HepG2 (cell line): ENCODE measurements around the gene PRKN. TPM values are rescaled to one million over a fixed set of nuclear protein-coding genes. Genes with fewer than 3 reads are reported as not detected.

Source experiments
- ATAC-seq: fragments of 200-7000 bp; cut with Tn5 transposase; 3 replicates; pipeline ENCODE4 v1.9.1; 2020; ENCODE audit warnings: mild to moderate bottlenecking, moderate library complexity
- BruUV-seq: library from RNA; stranded (reverse); fragments of 400-500 nt; replicated peaks from 2 replicates; lab custom pipeline; 2021; lab: Mats Ljungman, UMichigan
- CTCF ChIA-PET: fragments of 300-600 bp; formaldehyde crosslinking; extraction: SDS; loops from one replicate; lab custom pipeline; 2021; ENCODE audit warnings: low total read pairs, inconsistent platforms, low intra/inter-chr PET ratio; lab: Yijun Ruan, JAX
- POLR2A ChIA-PET: fragments of 350-600 bp; sonication (Branson Sonifier 250); formaldehyde crosslinking; loops from one replicate; lab custom pipeline; 2020; ENCODE audit warnings: antibody characterized with exemption, inconsistent platforms; lab: Yijun Ruan, JAX
- DNase-seq: peaks from one replicate; pipeline ENCODE4 v3.0.0-alpha.2; 2015; ENCODE audit warnings: low spot score
- FAIRE-seq: peaks from 3 replicates; lab custom pipeline; 2011; peaks lifted over from hg19 to GRCh38; lab: Jason Lieb, UNC
- H2AFZ ChIP-seq: one replicate; pipeline ENCODE4 v1.6.1; 2011; ENCODE audit warnings: low read length, inconsistent platforms
- H3K27ac ChIP-seq: fragments of 300-600 bp; 3 replicates; pipeline ENCODE4 v1.8.0; 2011; ENCODE audit warnings: mixed run types, mild to moderate bottlenecking, mixed read lengths, low read length, inconsistent platforms; ENCODE audit not compliant: insufficient read depth; ENCODE audit errors: extremely low read length
- H3K27me3 ChIP-seq, 2 experiments: fragments of 200-600 bp in 1 of 2; 2 replicates in 1 of 2; 3 replicates in 1 of 2; pipeline versions ENCODE4 v1.6.0 to v1.8.0; 2011; ENCODE audit warnings: low read length in 2 of 2, mild to moderate bottlenecking in 2 of 2, moderate library complexity in 2 of 2, inconsistent platforms in 1 of 2; ENCODE audit not compliant: insufficient read depth in 2 of 2, control insufficient read depth in 1 of 2
- H3K36me3 ChIP-seq, 2 experiments: fragments of 200-600 bp in 1 of 2; replicated peaks in 1 of 2; 2 replicates in 1 of 2; 3 replicates in 1 of 2; pipeline versions ENCODE4 v1.5.1 to v1.8.0; 2011; ENCODE audit warnings: low read length in 2 of 2, inconsistent platforms in 1 of 2; ENCODE audit not compliant: insufficient read depth in 2 of 2, control insufficient read depth in 1 of 2
- H3K4me1 ChIP-seq: 2 replicates; pipeline ENCODE4 v1.5.1; 2012; ENCODE audit warnings: low read length, inconsistent platforms; ENCODE audit not compliant: insufficient read depth
- H3K4me2 ChIP-seq: 2 replicates; pipeline ENCODE4 v1.6.0; 2011; ENCODE audit warnings: low read depth, low read length, inconsistent platforms
- H3K4me3 ChIP-seq, 3 experiments: fragments of 200-600 bp in 1 of 3; sonication (generic), shearing (Covaris generic) in 1 of 3; replicated peaks in 1 of 3; 2 replicates each; pipeline ENCODE4 v1.5.1; 2011 to 2016; ENCODE audit warnings: low read length in 3 of 3, inconsistent platforms in 2 of 3, low read depth in 2 of 3, mild to moderate bottlenecking in 2 of 3, control low read depth in 1 of 3, mixed read lengths in 1 of 3; ENCODE audit not compliant: insufficient read depth in 1 of 3
- H3K79me2 ChIP-seq: one replicate; pipeline ENCODE4 v1.6.1; 2011; ENCODE audit warnings: low read length, inconsistent platforms; ENCODE audit not compliant: insufficient read depth
- H3K9ac ChIP-seq: 2 replicates; pipeline ENCODE4 v1.6.0; 2011; ENCODE audit warnings: mild to moderate bottlenecking, low read depth, low read length, inconsistent platforms; ENCODE audit not compliant: insufficient read depth
- H3K9me3 ChIP-seq: 2 replicates; pipeline ENCODE4 v1.5.1; 2012; ENCODE audit warnings: mild to moderate bottlenecking, low read length
- H4K20me1 ChIP-seq: 2 replicates; pipeline ENCODE4 v1.6.0; 2011; ENCODE audit warnings: inconsistent platforms, mild to moderate bottlenecking, low read length, moderate library complexity; ENCODE audit not compliant: insufficient read depth
- CCDC6 ChIP-seq: sonication (generic); formaldehyde crosslinking; IDR thresholded peaks from 2 replicates; pipeline ENCODE4 v1.8.1; 2022; ENCODE audit warnings: mild to moderate bottlenecking, missing genetic modification reagents, moderate library complexity
- CHD4 ChIP-seq: fragments of 200-600 bp; sonication (generic); IDR thresholded peaks from 2 replicates; pipeline ENCODE4 v1.7.0; 2017; ENCODE audit warnings: mild to moderate bottlenecking, low read length, borderline replicate concordance
- MAFF ChIP-seq: IDR thresholded peaks from 2 replicates; pipeline ENCODE4 v1.6.1; 2011; ENCODE audit warnings: low read depth, low read length, improper control_type of control experiment
- MAFK ChIP-seq, 2 experiments: IDR thresholded peaks in 1 of 2; conservative IDR thresholded peaks in 1 of 2; 2 replicates each; pipeline ENCODE4 v1.6.1; 2011; ENCODE audit warnings: improper control_type of control experiment in 2 of 2, low read length in 2 of 2
- MYPOP ChIP-seq: sonication (generic); formaldehyde crosslinking; IDR thresholded peaks from 2 replicates; pipeline ENCODE4 v1.8.1; 2023; ENCODE audit warnings: mild to moderate bottlenecking, moderate library complexity, missing genetic modification reagents
- RAD21 ChIP-seq: fragments of 450-650 bp; formaldehyde crosslinking; IDR thresholded peaks from 2 replicates; pipeline ENCODE4 v1.5.0; 2020; ENCODE audit warnings: mild to moderate bottlenecking
- RBM39 ChIP-seq: fragments of 200-400 bp; formaldehyde crosslinking; IDR thresholded peaks from one replicate; pipeline ENCODE4 v1.6.1; 2018; ENCODE audit warnings: antibody characterized with exemption, mild to moderate bottlenecking, low read depth, low read length; ENCODE audit not compliant: poor library complexity, severe bottlenecking
- RELA ChIP-seq: sonication (generic); formaldehyde crosslinking; IDR thresholded peaks from 2 replicates; pipeline ENCODE4 v1.4.0; 2020; ENCODE audit warnings: missing genetic modification reagents
- SMAD1 ChIP-seq: sonication (generic); formaldehyde crosslinking; IDR thresholded peaks from 2 replicates; pipeline ENCODE4 v1.4.0; 2020; ENCODE audit warnings: missing genetic modification reagents, low read depth, mild to moderate bottlenecking, borderline replicate concordance
- SRSF1 ChIP-seq: fragments of 200-400 bp; formaldehyde crosslinking; optimal IDR thresholded peaks from 2 replicates; pipeline ENCODE3; 2017; ENCODE audit warnings: mild to moderate bottlenecking, low read depth, low read length, moderate library complexity
- ZFP90 ChIP-seq: sonication (generic); formaldehyde crosslinking; IDR thresholded peaks from 2 replicates; pipeline ENCODE4 v1.8.0; 2022; ENCODE audit warnings: missing genetic modification reagents, mild to moderate bottlenecking, inconsistent platforms, borderline replicate concordance
- ZNF10 ChIP-seq: sonication (generic); formaldehyde crosslinking; IDR thresholded peaks from 2 replicates; pipeline ENCODE4 v1.4.0; 2020; ENCODE audit warnings: mild to moderate bottlenecking, low read depth, missing genetic modification reagents, borderline replicate concordance
- ZNF431 ChIP-seq: sonication (generic); formaldehyde crosslinking; IDR thresholded peaks from 2 replicates; pipeline ENCODE4 v1.9.0; 2022; ENCODE audit warnings: missing genetic modification reagents, low read depth, mild to moderate bottlenecking, borderline replicate concordance
- ZNF607 ChIP-seq: sonication (generic); formaldehyde crosslinking; IDR thresholded peaks from 2 replicates; pipeline ENCODE4 v1.5.1; 2020; ENCODE audit warnings: missing genetic modification reagents, mild to moderate bottlenecking, borderline replicate concordance
- ZNF83 ChIP-seq: sonication (generic); formaldehyde crosslinking; IDR thresholded peaks from 2 replicates; pipeline ENCODE4 v1.4.0; 2020; ENCODE audit warnings: missing genetic modification reagents, mild to moderate bottlenecking, borderline replicate concordance
- WGBS: methylation state at CpG from one replicate; pipeline ENCODE4 v1.1.6; 2017; ENCODE audit warnings: low lambda C conversion rate; 5-methylcytosine and 5-hydroxymethylcytosine counted together
- in situ Hi-C: cut with HindIII; loops from 2 replicates; pipeline ENCODE4 v1.10.0; 2017; ENCODE audit warnings: low pct_unique_long_range_greater_than_20kb; ENCODE audit not compliant: extremely low pct_ligation_motif_present
- intact Hi-C: fragments of 100-400 bp; cut with micrococcal nuclease; formaldehyde crosslinking; loops from one replicate; pipeline ENCODE4 v1.10.0; 2022; ENCODE audit not compliant: unreplicated experiment
- polyA plus RNA-seq, 8 experiments: library from polyadenylated mRNA; depleted of rRNA in 3 of 8; stranded (reverse) in 7 of 8; unstranded in 1 of 8; fragments of >200 nt; fragmentation: Illumina TruSeq in 4 of 8; extraction: Trizol in 4 of 8; gene quantifications; 2 replicates each; pipeline versions ENCODE4 v1.2.1 to v1.2.3, GENCODE V29; 2011 to 2016; ENCODE audit warnings: low read depth in 4 of 8, missing spikeins in 1 of 8, mixed read lengths in 1 of 8; ENCODE audit not compliant: insufficient read depth in 1 of 8
- total RNA-seq, 5 experiments: library from RNA; depleted of rRNA; stranded (reverse); fragments of >200 nt; fragmentation: Illumina TruSeq; extraction: Trizol; gene quantifications; 2 replicates each; pipeline ENCODE4 v1.2.3, GENCODE V29; 2016; ENCODE audit warnings: low read depth in 1 of 5
- TF ChIP-seq, protein P1 (sequence below): sonication (generic); formaldehyde crosslinking; conservative IDR thresholded peaks from 2 replicates; pipeline ENCODE4 v1.4.0; 2020; ENCODE audit warnings: missing genetic modification reagents

The PRKN gene
- total and polyA plus RNA-seq, 2 of the 13 experiments (the other 11 are each of a cell fraction or from before 2014, with no cell fraction given): 0.31 to 0.44 TPM

GRCh38 chr6:161641175-161641574 is 1086.4 kb downstream of the PRKN start:
- H3K9ac ChIP-seq: no peak overlapping the region
- no peak overlapping the region for H3K4me2 ChIP-seq
- no peak for ATAC-seq
- H3K27me3 ChIP-seq: no peaks in the 10 kb centered on the region
- no peak overlapping the region for H3K27ac ChIP-seq
- peaks cover 11% of the 10 kb centered on the region; the same call in 1 of the 2 replicates for H3K9me3 ChIP-seq
- ChIA-PET POLR2A (no interaction called here), CTCF (no interaction called here)
- no peaks in the 10 kb centered on the region for H3K36me3 ChIP-seq
- H4K20me1 ChIP-seq: no peaks in the 10 kb centered on the region
- intact Hi-C loops (no loop called here), in situ Hi-C loops (no loop called here)
- FAIRE-seq: no peak
- BruUV-seq: no TSS peak
- no peak overlapping the region for H2AFZ ChIP-seq
- 0% methylated on average over 1 of the region's 1 CpG for WGBS
- peak; percentile 53 to 67; a peak in 2 of 4 replicates for TF ChIP-seq MAFK (conservative IDR thresholded peaks at IDR 0.05 in 1 of 2, IDR thresholded peaks at IDR 0.05 in 1 of 2; ENCODE audit: low read length in 2 of 2)
- TF ChIP-seq RELA (CRISPR knock-in tag): no peak
- no peak for TF ChIP-seq SRSF1
- no peak for TF ChIP-seq MYPOP (CRISPR knock-in tag)
- TF ChIP-seq MAFF: peak; percentile 45; the same call in 1 of the 2 replicates
- TF ChIP-seq CHD4: no peak
- no peak for TF ChIP-seq SMAD1
- no peak for TF ChIP-seq ZNF83
- no peak for TF ChIP-seq CCDC6 (CRISPR knock-in tag)
- no peak for TF ChIP-seq RAD21 (CRISPR knock-in tag)
- no peak for TF ChIP-seq ZNF431 (CRISPR knock-in tag)
- no peak for TF ChIP-seq RBM39
- no peak for TF ChIP-seq ZFP90 (CRISPR knock-in tag)
- TF ChIP-seq ZNF10: no peak
- TF ChIP-seq, protein P1, sequence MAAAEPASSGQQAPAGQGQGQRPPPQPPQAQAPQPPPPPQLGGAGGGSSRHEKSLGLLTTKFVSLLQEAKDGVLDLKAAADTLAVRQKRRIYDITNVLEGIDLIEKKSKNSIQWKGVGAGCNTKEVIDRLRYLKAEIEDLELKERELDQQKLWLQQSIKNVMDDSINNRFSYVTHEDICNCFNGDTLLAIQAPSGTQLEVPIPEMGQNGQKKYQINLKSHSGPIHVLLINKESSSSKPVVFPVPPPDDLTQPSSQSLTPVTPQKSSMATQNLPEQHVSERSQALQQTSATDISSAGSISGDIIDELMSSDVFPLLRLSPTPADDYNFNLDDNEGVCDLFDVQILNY (CRISPR knock-in tag): no peak
- no peak for TF ChIP-seq ZNF607 (CRISPR knock-in tag)
- H3K4me1 ChIP-seq: no peaks in the 10 kb centered on the region
- no peak overlapping the region for H3K4me3 ChIP-seq
- no peaks in the 10 kb centered on the region for H3K79me2 ChIP-seq
- no peak for DNase-seq
